Lung (tissue), 12 donors: ENCODE measurements around the gene DBH. TPM values are rescaled to one million over a fixed set of nuclear protein-coding genes. Genes with fewer than 3 reads are reported as not detected.

Experiments
- ATAC-seq: fragments of 200-7000 bp; cut with Tn5 transposase; one replicate; pipeline ENCODE4 v1.9.1; 2020; ENCODE audit warnings: moderate number of reproducible peaks; ENCODE audit not compliant: insufficient read depth, low FRiP score
- DNase-seq, 3 donors: peaks; one replicate each; pipeline ENCODE4 v3.0.0-alpha.2; 2013 to 2017
- H3K27ac ChIP-seq, 2 donors: one replicate each; pipeline ENCODE4 v1.5.1; 2013; ENCODE audit warnings: mild to moderate bottlenecking in 2 of 2, moderate library complexity in 2 of 2, control low read depth in 1 of 2, inconsistent platforms in 1 of 2, low read depth in 1 of 2, low read length in 1 of 2
- H3K27me3 ChIP-seq, 3 donors: one replicate each; pipeline ENCODE4 v1.5.1; 2013; ENCODE audit warnings: low read length in 2 of 3; ENCODE audit not compliant: control insufficient read depth in 3 of 3, insufficient read depth in 3 of 3
- H3K36me3 ChIP-seq, 4 donors: one replicate each; pipeline ENCODE4 v1.5.1; 2013; ENCODE audit warnings: low read length in 4 of 4, mild to moderate bottlenecking in 1 of 4, moderate library complexity in 1 of 4; ENCODE audit not compliant: control insufficient read depth in 4 of 4, insufficient read depth in 4 of 4
- H3K4me1 ChIP-seq, 5 donors: one replicate each; pipeline ENCODE4 v1.5.1; 2013; ENCODE audit warnings: low read length in 5 of 5, mild to moderate bottlenecking in 2 of 5, moderate library complexity in 1 of 5; ENCODE audit not compliant: control insufficient read depth in 5 of 5, insufficient read depth in 5 of 5
- H3K4me3 ChIP-seq: one replicate; pipeline ENCODE4 v1.5.1; 2013; ENCODE audit warnings: mild to moderate bottlenecking, control low read depth, moderate library complexity
- H3K9ac ChIP-seq, 2 donors: one replicate each; pipeline ENCODE4 v1.5.1; 2013; ENCODE audit warnings: low read length in 2 of 2, control low read depth in 1 of 2; ENCODE audit not compliant: insufficient read depth in 1 of 2
- H3K9me3 ChIP-seq, 4 donors: one replicate each; pipeline ENCODE4 v1.5.1; 2013; ENCODE audit warnings: low read length in 3 of 4, mild to moderate bottlenecking in 1 of 4, moderate library complexity in 1 of 4; ENCODE audit not compliant: control insufficient read depth in 4 of 4, insufficient read depth in 3 of 4
- WGBS, 2 donors: extraction: QIAGEN DNeasy Blood & Tissue Kit; methylation state at CpG; one replicate each; pipeline ENCODE4 v1.1.7; 2013; 5-methylcytosine and 5-hydroxymethylcytosine counted together
- polyA plus RNA-seq, 2 donors: library from polyadenylated mRNA; stranded (reverse); fragments of 200-250 nt; gene quantifications; one replicate each; pipeline ENCODE4 v1.2.1, GENCODE V29; 2013
- total RNA-seq, 2 donors: library from RNA; depleted of rRNA in 1 of 2; stranded (reverse); fragments of >200 nt in 1 of 2; gene quantifications; one replicate each; pipeline ENCODE4 v1.2.1, GENCODE V29; 2014 to 2021
- TF ChIP-seq, protein P1 (sequence below): IDR thresholded peaks from 2 replicates; pipeline ENCODE4 v1.5.1; 2012; ENCODE audit warnings: mild to moderate bottlenecking; ENCODE audit errors: control extremely low read depth, extremely low read depth
- donor health status: control.
- donor health status: control.
- donor health status: Bipolar disorder and iron deficiency.
- donor health status: healthy.
- donor health status: DM: yes; HTN: yes; CAD: no.

Gene DBH
- total and polyA plus RNA-seq, 4 donors = 0.06 to 0.48 (median 0.08) TPM

DNA sequence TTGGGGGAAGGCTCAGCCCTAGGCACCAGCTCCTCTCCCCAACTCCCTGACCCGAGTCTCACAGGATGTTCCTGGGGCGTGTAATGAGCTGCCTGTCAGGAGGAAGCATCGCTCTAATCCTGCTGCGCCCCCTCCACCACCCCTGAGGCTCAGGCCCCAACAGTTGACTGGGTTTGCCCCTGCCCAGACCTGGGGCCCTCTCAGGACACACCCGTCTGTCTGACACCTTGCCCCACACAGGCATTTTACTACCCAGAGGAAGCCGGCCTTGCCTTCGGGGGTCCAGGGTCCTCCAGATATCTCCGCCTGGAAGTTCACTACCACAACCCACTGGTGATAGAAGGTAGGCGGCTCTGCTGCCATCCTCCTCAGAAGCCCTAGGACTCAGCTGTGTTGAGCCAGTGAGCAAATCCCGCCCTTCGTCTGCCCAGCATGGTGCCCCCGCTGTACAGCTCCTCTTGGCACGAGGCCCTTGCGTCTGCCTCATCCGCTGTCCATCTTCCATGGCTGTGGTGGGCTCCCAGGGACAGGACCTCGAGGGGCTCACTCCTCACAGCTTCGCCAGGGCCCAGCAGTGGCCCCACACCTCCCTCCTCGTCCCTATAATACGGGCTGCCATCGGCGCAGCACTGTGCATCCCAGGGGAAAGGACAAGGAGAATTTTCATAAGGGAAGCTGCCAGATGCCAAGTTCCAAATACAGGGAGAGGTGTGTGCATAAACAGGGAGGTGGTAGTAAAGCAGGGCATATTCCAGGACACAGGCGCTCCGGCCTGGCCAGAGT, 8.0 kb downstream of the DBH start:
- DNase-seq (no peak), ATAC-seq (no peak)
- H3K36me3 ChIP-seq = no peaks in the 10 kb centered on the region
- TF ChIP-seq, protein P1, sequence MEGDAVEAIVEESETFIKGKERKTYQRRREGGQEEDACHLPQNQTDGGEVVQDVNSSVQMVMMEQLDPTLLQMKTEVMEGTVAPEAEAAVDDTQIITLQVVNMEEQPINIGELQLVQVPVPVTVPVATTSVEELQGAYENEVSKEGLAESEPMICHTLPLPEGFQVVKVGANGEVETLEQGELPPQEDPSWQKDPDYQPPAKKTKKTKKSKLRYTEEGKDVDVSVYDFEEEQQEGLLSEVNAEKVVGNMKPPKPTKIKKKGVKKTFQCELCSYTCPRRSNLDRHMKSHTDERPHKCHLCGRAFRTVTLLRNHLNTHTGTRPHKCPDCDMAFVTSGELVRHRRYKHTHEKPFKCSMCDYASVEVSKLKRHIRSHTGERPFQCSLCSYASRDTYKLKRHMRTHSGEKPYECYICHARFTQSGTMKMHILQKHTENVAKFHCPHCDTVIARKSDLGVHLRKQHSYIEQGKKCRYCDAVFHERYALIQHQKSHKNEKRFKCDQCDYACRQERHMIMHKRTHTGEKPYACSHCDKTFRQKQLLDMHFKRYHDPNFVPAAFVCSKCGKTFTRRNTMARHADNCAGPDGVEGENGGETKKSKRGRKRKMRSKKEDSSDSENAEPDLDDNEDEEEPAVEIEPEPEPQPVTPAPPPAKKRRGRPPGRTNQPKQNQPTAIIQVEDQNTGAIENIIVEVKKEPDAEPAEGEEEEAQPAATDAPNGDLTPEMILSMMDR = no peak
- no peak overlapping the region for H3K4me3 ChIP-seq
- H3K4me1 ChIP-seq = peaks cover 0 to 4% (median 0%) of the 10 kb centered on the region in 5 donors
- H3K27me3 ChIP-seq = no peaks in the 10 kb centered on the region
- WGBS, 2 donors = 83 to 89% methylated on average over 23 of the region's 23 CpGs
- no peak overlapping the region for H3K27ac ChIP-seq
- H3K9ac ChIP-seq = no peak overlapping the region
- H3K9me3 ChIP-seq = no peaks in the 10 kb centered on the region

DNA sequence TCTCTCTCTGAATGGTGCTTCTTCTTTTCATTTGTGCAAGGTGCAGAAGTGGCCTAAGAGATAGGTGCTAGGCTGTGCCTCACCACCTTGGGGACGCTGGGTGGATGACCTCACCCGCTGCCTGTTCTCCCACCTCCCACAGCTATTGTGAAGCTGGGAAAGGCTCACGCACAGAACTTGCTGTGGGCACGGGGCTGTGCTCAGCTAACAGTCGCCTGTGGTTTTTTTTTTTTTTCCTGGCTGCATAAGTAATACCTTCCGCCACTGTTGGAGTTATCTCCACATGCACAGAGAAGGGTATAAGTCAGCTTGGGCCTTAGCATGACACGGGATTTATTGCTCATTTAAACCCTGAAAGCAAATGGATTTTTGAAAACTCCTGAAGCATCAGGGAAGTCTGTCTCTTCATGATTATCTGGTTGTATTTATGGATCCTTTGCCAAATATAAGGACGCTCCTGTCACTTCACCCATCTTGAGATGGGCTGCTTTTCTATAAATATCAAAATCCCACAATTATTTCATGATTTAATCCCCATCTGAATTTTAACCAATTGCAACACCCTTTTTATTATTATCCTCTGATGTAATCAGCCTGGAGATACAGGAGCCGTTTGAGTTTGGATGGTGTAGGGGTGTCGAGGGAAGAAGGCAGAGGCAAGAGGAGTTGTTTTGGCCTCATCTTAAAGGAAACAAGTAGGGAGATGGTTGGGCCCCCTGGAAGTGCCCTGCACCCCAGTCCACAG, 9.0 kb downstream of the DBH start:
- TF ChIP-seq, protein P1 = no peak
- Histone ChIP-seq H3K4me3 (no peak overlapping the region), H3K36me3 (no peaks in the 10 kb centered on the region), H3K9me3 (no peaks in the 10 kb centered on the region), H3K27me3 (no peaks in the 10 kb centered on the region), H3K9ac (no peak overlapping the region), H3K4me1 (peaks cover 0 to 4% (median 0%) of the 10 kb centered on the region in 5 donors), H3K27ac (no peak overlapping the region)
- DNase-seq (no peak), ATAC-seq (no peak)
- WGBS, 2 donors = 56% methylated on average over 10 of the region's 10 CpGs

DNA sequence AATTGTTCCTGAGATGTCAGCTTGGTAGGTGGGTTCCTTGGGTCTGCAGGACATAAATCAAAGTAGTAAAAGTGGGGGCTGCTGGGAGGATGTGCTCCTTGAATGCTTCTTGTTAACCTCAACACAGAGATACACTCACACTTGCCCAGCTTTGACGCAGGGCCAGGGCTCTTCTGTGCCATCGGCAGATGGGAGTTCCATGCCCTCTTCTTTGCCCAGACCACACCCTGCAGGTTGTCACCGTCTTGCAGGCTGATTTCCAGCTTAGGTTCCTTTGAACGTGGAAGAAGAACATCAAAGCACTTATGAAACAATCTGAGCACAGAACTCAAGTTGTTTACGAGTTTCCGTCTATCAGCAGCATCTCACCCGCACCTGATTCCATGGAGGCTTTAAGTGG, 11.0 kb downstream of the DBH start:
- H3K4me3 ChIP-seq = no peak overlapping the region
- no peaks in the 10 kb centered on the region for H3K36me3 ChIP-seq
- 66 to 70% methylated on average over 7 of the region's 7 CpGs for WGBS, 2 donors
- H3K27me3 ChIP-seq = no peaks in the 10 kb centered on the region
- TF ChIP-seq, protein P1 = no peak
- no peak overlapping the region for H3K9ac ChIP-seq
- ATAC-seq (no peak), DNase-seq (no peak)
- no peaks in the 10 kb centered on the region for H3K9me3 ChIP-seq
- peaks cover 0 to 4% (median 0%) of the 10 kb centered on the region in 5 donors for H3K4me1 ChIP-seq
- no peak overlapping the region for H3K27ac ChIP-seq
